ENCODE measurements around the gene AGBL1. TPM values are rescaled to one million over a fixed set of nuclear protein-coding genes. Genes with fewer than 3 reads are reported as not detected.

AGBL1 gene
- total and polyA plus RNA-seq, 4 donors, result not detected

DNA sequence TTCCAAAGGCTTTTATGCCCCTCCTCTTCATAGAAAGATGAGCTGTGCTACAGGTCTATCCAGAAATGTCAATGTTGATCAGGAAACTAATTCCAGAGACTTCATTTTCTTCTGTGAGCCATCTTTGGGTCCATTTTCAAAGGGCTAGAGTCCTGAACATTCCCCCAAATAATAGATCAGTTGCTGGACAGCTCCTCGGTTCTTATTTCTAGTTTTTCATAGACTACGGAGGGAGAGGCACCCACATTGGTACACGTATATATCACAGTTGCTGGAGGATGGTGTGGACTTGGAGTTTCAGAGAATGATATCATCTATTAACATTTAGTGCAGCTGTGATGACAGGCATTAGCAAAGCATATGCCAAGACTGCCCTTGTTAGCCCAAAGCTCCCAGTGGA lies 59.1 kb downstream of the AGBL1 start:
- TF ChIP-seq, protein P1, sequence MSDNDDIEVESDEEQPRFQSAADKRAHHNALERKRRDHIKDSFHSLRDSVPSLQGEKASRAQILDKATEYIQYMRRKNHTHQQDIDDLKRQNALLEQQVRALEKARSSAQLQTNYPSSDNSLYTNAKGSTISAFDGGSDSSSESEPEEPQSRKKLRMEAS (IDR thresholded peaks at IDR 0.05), result no peak
- no peak for TF ChIP-seq FOXA1 (IDR thresholded peaks at IDR 0.05)
- no peak for TF ChIP-seq JUND (IDR thresholded peaks at IDR 0.05)
- TF ChIP-seq, protein P2, sequence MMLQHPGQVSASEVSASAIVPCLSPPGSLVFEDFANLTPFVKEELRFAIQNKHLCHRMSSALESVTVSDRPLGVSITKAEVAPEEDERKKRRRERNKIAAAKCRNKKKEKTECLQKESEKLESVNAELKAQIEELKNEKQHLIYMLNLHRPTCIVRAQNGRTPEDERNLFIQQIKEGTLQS (IDR thresholded peaks at IDR 0.05), result no peak
- H3K9me3 ChIP-seq (ENCODE audit: control insufficient read depth in 4 of 4, low read length in 3 of 4), result no peaks in the 10 kb centered on the region
- DNase-seq (ENCODE audit: low spot score), result no peak
- H3K27me3 ChIP-seq (ENCODE audit: control insufficient read depth in 4 of 4, insufficient read depth in 4 of 4, low read length in 3 of 4), result peaks cover 0 to 9% (median 0%) of the 10 kb centered on the region in 4 donors
- H3K4me3 ChIP-seq (ENCODE audit: low read depth in 1 of 3, low read length in 3 of 3), result no peak overlapping the region
- no peaks in the 10 kb centered on the region for H3K4me1 ChIP-seq (ENCODE audit: control insufficient read depth in 4 of 4, insufficient read depth in 4 of 4, low read length in 3 of 4)
- no peaks in the 10 kb centered on the region for H3K36me3 ChIP-seq (ENCODE audit: control insufficient read depth in 4 of 4, insufficient read depth in 3 of 4, low read depth in 1 of 4, low read length in 3 of 4)
- H3K27ac ChIP-seq (ENCODE audit: low read depth in 1 of 2, low read length in 2 of 2), result no peak overlapping the region
- WGBS, result 75% methylated on average over 3 of the region's 3 CpGs
- no peak overlapping the region for H3K9ac ChIP-seq (ENCODE audit: low read depth in 1 of 2, low read length in 2 of 2)

DNA sequence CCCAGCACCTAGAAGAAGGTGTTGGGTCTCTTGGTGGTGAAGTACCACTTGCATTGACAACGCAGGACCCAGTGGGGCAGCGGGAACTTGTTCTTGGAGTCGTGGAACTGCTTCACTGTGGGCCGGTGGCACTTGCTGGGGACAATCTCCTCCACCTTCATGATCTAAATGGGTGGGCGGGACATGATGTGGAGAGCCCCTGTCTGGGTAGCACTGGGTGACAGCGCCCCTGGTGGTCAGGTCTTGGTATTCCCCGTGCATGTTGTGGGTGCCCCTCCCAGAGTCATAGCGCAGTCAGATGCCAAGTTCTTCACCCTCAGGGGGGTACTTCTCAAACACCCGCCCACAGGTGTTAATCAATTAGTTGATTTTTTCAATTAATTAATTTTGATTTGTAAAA lies 60.2 kb downstream of the AGBL1 start:
- WGBS, result 64% methylated on average over 9 of the region's 9 CpGs
- Histone ChIP-seq H3K36me3 (ENCODE audit: control insufficient read depth in 4 of 4, insufficient read depth in 3 of 4, low read depth in 1 of 4, low read length in 3 of 4) (no peaks in the 10 kb centered on the region), H3K9me3 (ENCODE audit: control insufficient read depth in 4 of 4, low read length in 3 of 4) (no peaks in the 10 kb centered on the region), H3K4me1 (ENCODE audit: control insufficient read depth in 4 of 4, insufficient read depth in 4 of 4, low read length in 3 of 4) (no peaks in the 10 kb centered on the region), H3K27me3 (ENCODE audit: control insufficient read depth in 4 of 4, insufficient read depth in 4 of 4, low read length in 3 of 4) (peaks cover 0 to 9% (median 0%) of the 10 kb centered on the region in 4 donors), H3K9ac (ENCODE audit: low read depth in 1 of 2, low read length in 2 of 2) (no peak overlapping the region), H3K4me3 (ENCODE audit: low read depth in 1 of 3, low read length in 3 of 3) (no peak overlapping the region), H3K27ac (ENCODE audit: low read depth in 1 of 2, low read length in 2 of 2) (no peak overlapping the region)
- no peak for DNase-seq (ENCODE audit: low spot score)
- TF ChIP-seq, protein P3, sequence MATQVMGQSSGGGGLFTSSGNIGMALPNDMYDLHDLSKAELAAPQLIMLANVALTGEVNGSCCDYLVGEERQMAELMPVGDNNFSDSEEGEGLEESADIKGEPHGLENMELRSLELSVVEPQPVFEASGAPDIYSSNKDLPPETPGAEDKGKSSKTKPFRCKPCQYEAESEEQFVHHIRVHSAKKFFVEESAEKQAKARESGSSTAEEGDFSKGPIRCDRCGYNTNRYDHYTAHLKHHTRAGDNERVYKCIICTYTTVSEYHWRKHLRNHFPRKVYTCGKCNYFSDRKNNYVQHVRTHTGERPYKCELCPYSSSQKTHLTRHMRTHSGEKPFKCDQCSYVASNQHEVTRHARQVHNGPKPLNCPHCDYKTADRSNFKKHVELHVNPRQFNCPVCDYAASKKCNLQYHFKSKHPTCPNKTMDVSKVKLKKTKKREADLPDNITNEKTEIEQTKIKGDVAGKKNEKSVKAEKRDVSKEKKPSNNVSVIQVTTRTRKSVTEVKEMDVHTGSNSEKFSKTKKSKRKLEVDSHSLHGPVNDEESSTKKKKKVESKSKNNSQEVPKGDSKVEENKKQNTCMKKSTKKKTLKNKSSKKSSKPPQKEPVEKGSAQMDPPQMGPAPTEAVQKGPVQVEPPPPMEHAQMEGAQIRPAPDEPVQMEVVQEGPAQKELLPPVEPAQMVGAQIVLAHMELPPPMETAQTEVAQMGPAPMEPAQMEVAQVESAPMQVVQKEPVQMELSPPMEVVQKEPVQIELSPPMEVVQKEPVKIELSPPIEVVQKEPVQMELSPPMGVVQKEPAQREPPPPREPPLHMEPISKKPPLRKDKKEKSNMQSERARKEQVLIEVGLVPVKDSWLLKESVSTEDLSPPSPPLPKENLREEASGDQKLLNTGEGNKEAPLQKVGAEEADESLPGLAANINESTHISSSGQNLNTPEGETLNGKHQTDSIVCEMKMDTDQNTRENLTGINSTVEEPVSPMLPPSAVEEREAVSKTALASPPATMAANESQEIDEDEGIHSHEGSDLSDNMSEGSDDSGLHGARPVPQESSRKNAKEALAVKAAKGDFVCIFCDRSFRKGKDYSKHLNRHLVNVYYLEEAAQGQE (IDR thresholded peaks at IDR 0.05), result no peak
- TF ChIP-seq HNF4G (IDR thresholded peaks at IDR 0.05), result no peak
- TF ChIP-seq TAF1 (conservative IDR thresholded peaks at IDR 0.05), result no peak

DNA sequence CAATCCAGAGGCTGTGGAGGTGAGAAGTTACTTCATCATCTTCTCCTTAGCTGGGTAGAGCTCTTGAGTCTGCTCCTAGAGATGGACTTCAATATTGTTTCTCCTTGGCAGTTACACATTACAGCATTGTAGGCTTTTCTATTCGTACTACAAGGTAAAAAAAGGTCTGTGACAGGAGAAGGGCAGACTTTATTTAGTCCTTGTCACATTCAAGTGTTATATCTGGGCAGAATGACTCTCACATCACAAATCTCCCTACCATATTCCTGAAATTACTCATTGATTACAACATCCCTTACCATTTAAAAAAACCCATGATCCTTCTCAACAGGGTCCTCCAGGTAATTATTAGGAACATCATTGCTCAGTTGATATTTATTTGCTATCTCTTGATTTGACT lies 75.0 kb downstream of the AGBL1 start:
- Histone ChIP-seq H3K27me3 (ENCODE audit: control insufficient read depth in 4 of 4, insufficient read depth in 4 of 4, low read length in 3 of 4) (no peaks in the 10 kb centered on the region), H3K4me3 (ENCODE audit: low read depth in 1 of 3, low read length in 3 of 3) (no peak overlapping the region), H3K27ac (ENCODE audit: low read depth in 1 of 2, low read length in 2 of 2) (no peak overlapping the region), H3K4me1 (ENCODE audit: control insufficient read depth in 4 of 4, insufficient read depth in 4 of 4, low read length in 3 of 4) (no peaks in the 10 kb centered on the region), H3K36me3 (ENCODE audit: control insufficient read depth in 4 of 4, insufficient read depth in 3 of 4, low read depth in 1 of 4, low read length in 3 of 4) (no peaks in the 10 kb centered on the region), H3K9ac (ENCODE audit: low read depth in 1 of 2, low read length in 2 of 2) (no peak overlapping the region), H3K9me3 (ENCODE audit: control insufficient read depth in 4 of 4, low read length in 3 of 4) (no peaks in the 10 kb centered on the region)
- no peak for DNase-seq (ENCODE audit: low spot score)
- 56% methylated on average over 1 of the region's 1 CpG for WGBS
- no peak for TF ChIP-seq YY1 (IDR thresholded peaks at IDR 0.05)

DNA sequence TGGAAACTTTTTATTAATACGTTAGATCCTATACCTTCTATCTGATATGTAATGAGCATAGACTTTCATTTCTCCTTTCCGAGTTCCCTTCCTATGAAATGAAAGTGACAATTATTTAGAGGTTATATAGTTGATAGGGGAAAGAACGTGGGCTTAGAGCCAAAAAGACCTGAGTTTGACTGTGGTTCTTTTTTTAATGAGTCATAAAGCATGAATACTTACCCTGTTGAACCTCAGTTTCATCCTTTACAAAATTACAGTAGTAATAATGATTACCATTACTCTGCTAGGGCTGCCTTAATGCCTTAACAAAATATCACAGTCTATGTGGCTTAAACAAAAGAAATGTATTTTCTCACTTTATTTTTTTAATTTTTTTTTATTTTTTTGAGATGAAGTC lies 75.9 kb downstream of the AGBL1 start:
- H3K27me3 ChIP-seq (ENCODE audit: control insufficient read depth in 4 of 4, insufficient read depth in 4 of 4, low read length in 3 of 4), result no peaks in the 10 kb centered on the region
- no peak overlapping the region for H3K4me3 ChIP-seq (ENCODE audit: low read depth in 1 of 3, low read length in 3 of 3)
- no peak for DNase-seq (ENCODE audit: low spot score)
- H3K27ac ChIP-seq (ENCODE audit: low read depth in 1 of 2, low read length in 2 of 2), result no peak overlapping the region
- no peaks in the 10 kb centered on the region for H3K36me3 ChIP-seq (ENCODE audit: control insufficient read depth in 4 of 4, insufficient read depth in 3 of 4, low read depth in 1 of 4, low read length in 3 of 4)
- no peaks in the 10 kb centered on the region for H3K9me3 ChIP-seq (ENCODE audit: control insufficient read depth in 4 of 4, low read length in 3 of 4)
- no peaks in the 10 kb centered on the region for H3K4me1 ChIP-seq (ENCODE audit: control insufficient read depth in 4 of 4, insufficient read depth in 4 of 4, low read length in 3 of 4)
- WGBS, result 64% methylated on average over 3 of the region's 3 CpGs
- H3K9ac ChIP-seq (ENCODE audit: low read depth in 1 of 2, low read length in 2 of 2), result no peak overlapping the region
- TF ChIP-seq FOXA1 (IDR thresholded peaks at IDR 0.05) (no peak), HNF4G (IDR thresholded peaks at IDR 0.05) (no peak), GABPA (IDR thresholded peaks at IDR 0.05 in 1 of 2, conservative IDR thresholded peaks at IDR 0.05 in 1 of 2) (no peak)
